Endothelial cell of umbilical vein (primary cell): ENCODE results near the gene TPSG1.

Source experiments
- CTCF ChIP-seq, 2 donors: IDR thresholded peaks; 1 replicate in 1 of 2; 2 replicates in 1 of 2; pipeline ENCODE4 v1.5.1; 2011; ENCODE audit warnings: low read length in 2 of 2, mild to moderate bottlenecking in 2 of 2, moderate library complexity in 2 of 2, control low read depth in 1 of 2, inconsistent platforms in 1 of 2, low read depth in 1 of 2; ENCODE audit not compliant: insufficient read depth in 1 of 2; ENCODE audit errors: extremely low read depth in 1 of 2
- EZH2 ChIP-seq: IDR thresholded peaks from 2 replicates; pipeline ENCODE4 v1.6.1; 2012; ENCODE audit warnings: borderline replicate concordance, low read depth, mild to moderate bottlenecking, moderate library complexity, low read length, inconsistent platforms; ENCODE audit not compliant: severe bottlenecking
- FOS ChIP-seq: IDR thresholded peaks from 2 replicates; pipeline ENCODE4 v1.6.1; 2011; ENCODE audit warnings: mild to moderate bottlenecking, low read length, moderate library complexity, borderline replicate concordance; ENCODE audit not compliant: insufficient read depth
- GATA2 ChIP-seq: IDR thresholded peaks from 2 replicates; pipeline ENCODE4 v1.7.0; 2011; ENCODE audit warnings: low read depth, mild to moderate bottlenecking, moderate library complexity, mixed read lengths, low read length; ENCODE audit not compliant: insufficient read length, insufficient read depth
- MYC ChIP-seq: IDR thresholded peaks from one replicate; pipeline ENCODE4 v1.6.1; 2011; ENCODE audit warnings: mild to moderate bottlenecking, low read depth, low read length
- POLR2A ChIP-seq: IDR thresholded peaks from 2 replicates; pipeline ENCODE4 v1.6.1; 2012; ENCODE audit warnings: low read depth, mild to moderate bottlenecking, control low read depth, low read length
- POLR2AphosphoS5 ChIP-seq: IDR thresholded peaks from 2 replicates; pipeline ENCODE4 v1.6.1; 2012; ENCODE audit warnings: low read depth, mild to moderate bottlenecking, control low read depth, low read length, moderate library complexity; ENCODE audit not compliant: insufficient read depth
- TF ChIP-seq, protein P1 (sequence below): IDR thresholded peaks from 2 replicates; pipeline ENCODE4 v1.6.1; 2011; ENCODE audit not compliant: insufficient read depth, insufficient read length

GRCh38 chr16:1220841-1221627 is 4.0 kb downstream of the TPSG1 start:
- no peak for TF ChIP-seq CTCF (IDR thresholded peaks at IDR 0.05; ENCODE audit: extremely low read depth in 1 of 2, insufficient read depth in 1 of 2, low read depth in 1 of 2, low read length in 2 of 2)
- TF ChIP-seq POLR2AphosphoS5, result no peak
- no peak for TF ChIP-seq EZH2
- TF ChIP-seq POLR2A, result no peak
- TF ChIP-seq GATA2, result no peak
- no peak for TF ChIP-seq FOS
- TF ChIP-seq, protein P1, sequence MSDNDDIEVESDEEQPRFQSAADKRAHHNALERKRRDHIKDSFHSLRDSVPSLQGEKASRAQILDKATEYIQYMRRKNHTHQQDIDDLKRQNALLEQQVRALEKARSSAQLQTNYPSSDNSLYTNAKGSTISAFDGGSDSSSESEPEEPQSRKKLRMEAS, result no peak
- TF ChIP-seq MYC, result no peak
